NCI-H1092 (cell line): Measurements from ENCODE around the gene APBA1.

Experiments
- DNase-seq: peaks from one replicate; lab custom pipeline; 2025; lab: John Stamatoyannopoulos, UW

The APBA1 gene

GRCh38 chr9:69519470-69520240 lies 152.5 kb downstream of the APBA1 start:
- DNase-seq, result no peak

GRCh38 chr9:69516353-69517322 lies 155.5 kb downstream of the APBA1 start:
- DNase-seq, result no peak

GRCh38 chr9:69515810-69516209 lies 156.4 kb downstream of the APBA1 start:
- DNase-seq, result no peak

GRCh38 chr9:69513141-69513820 lies 158.9 kb downstream of the APBA1 start:
- DNase-seq, result no peak

- DNase-seq, result no peak
Observed at GRCh38 chr9:69504058-69504457, 168.1 kb downstream of the APBA1 start.

GRCh38 chr9:69502671-69503301 lies 169.4 kb downstream of the APBA1 start:
- no peak for DNase-seq

GRCh38 chr9:69500896-69501295 lies 171.3 kb downstream of the APBA1 start:
- DNase-seq, result no peak

GRCh38 chr9:69499959-69500358 lies 172.2 kb downstream of the APBA1 start:
- no peak for DNase-seq

GRCh38 chr9:69499407-69499806 lies 172.8 kb downstream of the APBA1 start:
- DNase-seq, result peak; percentile 23

GRCh38 chr9:69498470-69498869 lies 173.7 kb downstream of the APBA1 start:
- no peak for DNase-seq

GRCh38 chr9:69497816-69498215 lies 174.4 kb downstream of the APBA1 start:
- DNase-seq, result no peak

- no peak for DNase-seq
Observed at GRCh38 chr9:69496846-69497450, 175.2 kb downstream of the APBA1 start.

- no peak for DNase-seq
Observed at GRCh38 chr9:69495296-69495695, 176.9 kb downstream of the APBA1 start.

GRCh38 chr9:69494763-69495162 lies 177.4 kb downstream of the APBA1 start:
- no peak for DNase-seq

- DNase-seq, result no peak
Observed at GRCh38 chr9:69494208-69494607, 178.0 kb downstream of the APBA1 start.

- no peak for DNase-seq
Observed at GRCh38 chr9:69486498-69486897, 185.7 kb downstream of the APBA1 start.

- DNase-seq, result no peak
Observed at GRCh38 chr9:69485466-69485865, 186.7 kb downstream of the APBA1 start.

- no peak for DNase-seq
Observed at GRCh38 chr9:69483886-69484422, 188.2 kb downstream of the APBA1 start.

- no peak for DNase-seq
Observed at GRCh38 chr9:69476797-69477196, 195.4 kb downstream of the APBA1 start.

- no peak for DNase-seq
Observed at GRCh38 chr9:69476016-69476415, 196.2 kb downstream of the APBA1 start.

GRCh38 chr9:69474821-69475220 lies 197.3 kb downstream of the APBA1 start:
- DNase-seq, result no peak
